Forelimb muscle (tissue), 1 donor: ENCODE measurements around the gene ESR1. TPM values are rescaled to one million over a fixed set of nuclear protein-coding genes. Genes with fewer than 3 reads are reported as not detected.

Experiments used
- DNase-seq: peaks from one replicate; pipeline ENCODE4 v3.0.0-alpha.2; 2013; ENCODE audit warnings: low read depth
- polyA plus RNA-seq: library from polyadenylated mRNA; unstranded; fragments of 120-200 nt; gene quantifications from one replicate; pipeline ENCODE4 v1.2.1, GENCODE V29; 2013; ENCODE audit not compliant: insufficient read length

ESR1 gene
- 3.0 TPM for polyA plus RNA-seq

DNA sequence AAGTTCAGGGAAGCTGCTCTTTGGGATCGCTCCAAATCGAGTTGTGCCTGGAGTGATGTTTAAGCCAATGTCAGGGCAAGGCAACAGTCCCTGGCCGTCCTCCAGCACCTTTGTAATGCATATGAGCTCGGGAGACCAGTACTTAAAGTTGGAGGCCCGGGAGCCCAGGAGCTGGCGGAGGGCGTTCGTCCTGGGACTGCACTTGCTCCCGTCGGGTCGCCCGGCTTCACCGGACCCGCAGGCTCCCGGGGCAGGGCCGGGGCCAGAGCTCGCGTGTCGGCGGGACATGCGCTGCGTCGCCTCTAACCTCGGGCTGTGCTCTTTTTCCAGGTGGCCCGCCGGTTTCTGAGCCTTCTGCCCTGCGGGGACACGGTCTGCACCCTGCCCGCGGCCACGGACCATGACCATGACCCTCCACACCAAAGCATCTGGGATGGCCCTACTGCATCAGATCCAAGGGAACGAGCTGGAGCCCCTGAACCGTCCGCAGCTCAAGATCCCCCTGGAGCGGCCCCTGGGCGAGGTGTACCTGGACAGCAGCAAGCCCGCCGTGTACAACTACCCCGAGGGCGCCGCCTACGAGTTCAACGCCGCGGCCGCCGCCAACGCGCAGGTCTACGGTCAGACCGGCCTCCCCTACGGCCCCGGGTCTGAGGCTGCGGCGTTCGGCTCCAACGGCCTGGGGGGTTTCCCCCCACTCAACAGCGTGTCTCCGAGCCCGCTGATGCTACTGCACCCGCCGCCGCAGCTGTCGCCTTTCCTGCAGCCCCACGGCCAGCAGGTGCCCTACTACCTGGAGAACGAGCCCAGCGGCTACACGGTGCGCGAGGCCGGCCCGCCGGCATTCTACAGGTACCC is at the start of gene ESR1:
Gene ESR1, plus strand, starts transcription at position 170 of the 858 bp plus-strand sequence. Its CDS starts 231 bp downstream, at position 401.
- DNase-seq, result no peak

DNA sequence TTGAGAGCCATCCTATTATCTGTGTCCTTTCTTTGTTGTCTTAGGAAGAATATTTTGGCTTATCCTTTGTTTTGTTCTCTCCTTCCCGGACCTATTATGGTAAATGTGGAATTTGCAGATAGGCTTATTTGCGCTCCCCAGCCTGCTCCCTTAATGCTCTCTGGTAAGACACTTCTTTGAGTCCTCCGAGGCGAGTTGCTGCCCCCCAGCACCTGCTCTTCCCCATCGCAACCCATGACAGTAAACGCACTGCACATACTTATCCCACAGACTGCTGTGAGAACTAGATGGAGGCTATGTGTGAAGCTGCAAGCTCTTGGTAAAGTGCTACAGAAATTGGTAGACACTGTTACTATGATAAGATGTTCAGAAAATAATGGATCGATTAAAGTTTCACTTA is 47.0 kb upstream of the ESR1 start:
- no peak for DNase-seq

- no peak for DNase-seq
These were observed 45.6 kb upstream of the ESR1 start for GRCh38 chr6:151761851-151762250.

- no peak for DNase-seq
These were observed 44.7 kb upstream of the ESR1 start for GRCh38 chr6:151762817-151763216.

DNA sequence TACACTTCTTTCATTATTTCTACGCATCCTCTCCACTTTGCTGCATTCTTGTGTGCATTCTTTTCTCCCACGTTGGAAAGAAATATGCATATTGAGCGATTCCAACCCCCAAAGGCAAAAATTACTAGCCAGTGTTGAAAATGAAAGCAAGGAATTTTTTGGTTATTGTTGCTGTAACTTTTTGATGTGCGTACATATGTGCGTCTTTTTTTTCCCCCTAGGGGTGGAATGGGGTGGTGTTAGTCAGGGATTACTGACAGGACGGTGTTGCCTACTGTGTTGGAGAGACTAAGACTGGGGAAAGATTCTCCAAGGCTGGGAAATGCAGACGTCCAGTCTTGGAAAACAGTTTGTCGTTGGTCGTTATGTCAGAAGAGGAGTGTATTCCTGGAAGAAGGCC is 44.2 kb upstream of the ESR1 start:
- DNase-seq, result no peak

DNA sequence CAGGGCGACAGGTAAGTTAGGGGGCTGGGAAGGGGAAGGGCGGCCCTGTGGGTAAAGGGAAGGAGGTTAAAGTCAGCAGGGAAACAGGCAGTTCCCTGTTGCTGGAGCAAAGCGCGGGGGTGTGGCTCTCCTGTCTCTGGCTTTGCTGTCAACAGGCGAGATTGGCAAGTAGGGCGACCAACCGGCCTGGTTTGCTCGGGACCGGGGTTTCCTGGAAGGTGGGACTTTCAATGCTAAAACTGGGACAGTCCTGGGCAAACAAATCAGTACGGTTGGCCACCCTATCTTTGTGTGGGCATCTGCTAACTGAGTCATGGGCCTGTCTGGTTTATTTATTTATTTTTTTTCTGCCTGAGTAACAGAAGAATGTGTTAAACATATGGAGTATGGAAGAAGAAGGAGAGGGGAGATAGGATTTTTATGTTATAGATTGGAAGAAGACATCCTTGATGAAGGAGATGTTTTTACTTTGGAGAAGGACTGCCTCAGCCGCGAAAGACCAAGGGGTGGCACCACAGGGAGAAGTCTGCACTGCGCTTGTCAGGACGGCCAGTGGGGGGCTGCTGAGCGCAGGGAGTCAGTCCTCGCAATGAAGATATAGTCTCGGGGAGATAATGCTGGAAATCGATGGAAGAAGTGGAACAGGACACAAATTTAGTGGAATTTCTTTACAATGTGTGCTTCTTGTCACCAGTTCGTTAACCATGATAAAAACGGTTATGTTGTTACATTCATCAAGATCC is 43.4 kb upstream of the ESR1 start:
- no peak for DNase-seq

DNA sequence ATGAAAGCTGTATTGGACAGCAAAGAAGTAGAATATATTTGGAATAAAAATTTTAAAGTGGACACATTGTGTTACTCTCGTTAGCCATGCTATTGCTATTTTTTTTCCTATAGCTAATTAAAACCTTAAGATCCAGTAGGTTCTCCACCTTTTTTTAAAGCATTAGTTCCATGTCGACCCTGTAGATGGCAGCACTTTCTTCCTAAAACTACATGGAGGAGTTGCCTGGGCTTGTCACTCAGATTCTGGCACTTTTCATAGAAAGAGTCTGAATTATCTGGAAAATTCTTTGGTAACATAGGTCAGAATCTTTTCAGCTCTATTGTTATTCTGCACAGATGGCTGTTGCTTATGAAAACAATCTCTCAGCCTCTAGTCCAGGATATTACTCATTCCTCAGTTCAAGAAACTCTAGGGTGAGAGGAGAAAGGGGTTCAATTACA is 42.0 kb upstream of the ESR1 start:
- peak; percentile 34 for DNase-seq

DNA sequence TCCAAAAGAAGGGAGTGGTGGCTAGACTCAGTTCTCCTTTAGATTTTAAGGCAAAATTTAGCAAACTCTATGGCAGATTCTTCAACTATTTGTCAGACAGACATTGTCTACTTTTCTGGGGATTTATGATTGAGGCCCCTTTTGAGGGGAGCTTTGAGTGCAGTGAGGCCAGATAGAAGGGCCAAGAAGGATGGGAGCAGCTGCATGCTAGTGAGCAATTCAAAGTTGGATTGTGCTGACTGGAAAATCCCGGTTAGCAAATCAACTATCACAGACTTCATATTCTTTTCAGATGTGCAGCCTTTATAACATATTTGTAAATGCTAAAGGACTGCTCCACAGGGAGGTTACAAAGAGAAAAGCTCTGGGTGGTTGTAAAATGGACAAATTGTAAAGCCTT is 35.0 kb upstream of the ESR1 start:
- no peak for DNase-seq

- no peak for DNase-seq
These were observed 34.1 kb upstream of the ESR1 start for GRCh38 chr6:151773382-151773781.

DNA sequence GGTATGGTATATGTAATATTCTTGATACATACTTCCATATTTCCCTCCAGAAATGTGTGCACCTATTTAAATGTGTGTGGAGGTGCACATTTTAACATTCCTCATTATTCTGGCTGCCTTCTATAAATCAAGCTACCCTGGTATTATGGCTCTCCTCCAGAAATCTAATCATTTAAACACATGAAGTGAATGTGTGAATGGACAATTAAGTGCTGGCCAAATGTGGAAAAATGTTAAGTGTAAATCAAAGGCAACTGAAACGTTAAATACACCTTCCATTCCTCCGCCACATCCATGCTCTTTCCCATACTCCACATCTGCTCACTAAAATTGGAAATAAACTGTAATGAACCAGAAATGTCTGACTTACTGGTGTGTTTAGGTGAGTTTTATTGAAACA is 24.9 kb upstream of the ESR1 start:
- no peak for DNase-seq

GRCh38 chr6:151783692-151784091 is 23.8 kb upstream of the ESR1 start:
- no peak for DNase-seq

- no peak for DNase-seq
These were observed 22.9 kb upstream of the ESR1 start for GRCh38 chr6:151784441-151785214.

- no peak for DNase-seq
These were observed 10.5 kb upstream of the ESR1 start for GRCh38 chr6:151796842-151797530.

DNA sequence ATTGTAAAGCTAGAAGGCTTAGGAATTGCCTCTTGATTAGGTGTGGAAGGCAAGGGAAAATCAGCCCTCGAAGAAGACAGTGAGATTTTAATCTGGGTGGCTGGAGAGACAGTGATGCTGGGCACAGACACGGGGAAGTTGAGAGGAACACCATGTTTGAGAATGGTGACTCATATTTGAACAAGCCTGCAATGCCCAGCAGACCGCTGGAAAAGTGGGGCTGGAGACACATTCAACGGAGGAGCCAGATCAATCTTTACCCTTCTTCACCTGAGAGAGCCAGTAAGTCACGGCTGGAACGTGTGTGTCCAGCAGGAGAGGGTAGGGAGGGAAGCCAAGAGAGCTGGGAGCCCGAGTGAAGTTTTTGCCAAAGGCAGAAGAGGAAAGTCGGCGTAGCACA is 3.7 kb upstream of the ESR1 start:
- no peak for DNase-seq

- DNase-seq, result no peak
These were observed 2.7 kb upstream of the ESR1 start for GRCh38 chr6:151804585-151805285.

DNA sequence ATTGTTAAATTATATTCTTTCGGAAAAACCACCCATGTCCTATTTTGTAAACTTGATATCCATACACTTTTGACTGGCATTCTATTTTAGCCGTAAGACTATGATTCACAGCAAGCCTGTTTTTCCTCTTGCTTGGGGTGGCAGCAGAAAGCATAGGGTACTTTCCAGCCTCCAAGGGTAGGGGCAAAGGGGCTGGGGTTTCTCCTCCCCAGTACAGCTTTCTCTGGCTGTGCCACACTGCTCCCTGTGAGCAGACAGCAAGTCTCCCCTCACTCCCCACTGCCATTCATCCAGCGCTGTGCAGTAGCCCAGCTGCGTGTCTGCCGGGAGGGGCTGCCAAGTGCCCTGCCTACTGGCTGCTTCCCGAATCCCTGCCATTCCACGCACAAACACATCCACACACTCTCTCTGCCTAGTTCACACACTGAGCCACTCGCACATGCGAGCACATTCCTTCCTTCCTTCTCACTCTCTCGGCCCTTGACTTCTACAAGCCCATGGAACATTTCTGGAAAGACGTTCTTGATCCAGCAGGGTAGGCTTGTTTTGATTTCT is 2.1 kb upstream of the ESR1 start:
- no peak for DNase-seq

DNA sequence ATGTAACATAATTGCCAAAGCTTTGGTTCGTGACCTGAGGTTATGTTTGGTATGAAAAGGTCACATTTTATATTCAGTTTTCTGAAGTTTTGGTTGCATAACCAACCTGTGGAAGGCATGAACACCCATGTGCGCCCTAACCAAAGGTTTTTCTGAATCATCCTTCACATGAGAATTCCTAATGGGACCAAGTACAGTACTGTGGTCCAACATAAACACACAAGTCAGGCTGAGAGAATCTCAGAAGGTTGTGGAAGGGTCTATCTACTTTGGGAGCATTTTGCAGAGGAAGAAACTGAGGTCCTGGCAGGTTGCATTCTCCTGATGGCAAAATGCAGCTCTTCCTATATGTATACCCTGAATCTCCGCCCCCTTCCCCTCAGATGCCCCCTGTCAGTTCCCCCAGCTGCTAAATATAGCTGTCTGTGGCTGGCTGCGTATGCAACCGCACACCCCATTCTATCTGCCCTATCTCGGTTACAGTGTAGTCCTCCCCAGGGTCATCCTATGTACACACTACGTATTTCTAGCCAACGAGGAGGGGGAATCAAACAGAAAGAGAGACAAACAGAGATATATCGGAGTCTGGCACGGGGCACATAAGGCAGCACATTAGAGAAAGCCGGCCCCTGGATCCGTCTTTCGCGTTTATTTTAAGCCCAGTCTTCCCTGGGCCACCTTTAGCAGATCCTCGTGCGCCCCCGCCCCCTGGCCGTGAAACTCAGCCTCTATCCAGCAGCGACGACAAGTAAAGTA is 547 bp upstream of the ESR1 start:
- no peak for DNase-seq

- DNase-seq, result no peak
These were observed 1.1 kb downstream of the ESR1 start for GRCh38 chr6:151808371-151809241.

DNA sequence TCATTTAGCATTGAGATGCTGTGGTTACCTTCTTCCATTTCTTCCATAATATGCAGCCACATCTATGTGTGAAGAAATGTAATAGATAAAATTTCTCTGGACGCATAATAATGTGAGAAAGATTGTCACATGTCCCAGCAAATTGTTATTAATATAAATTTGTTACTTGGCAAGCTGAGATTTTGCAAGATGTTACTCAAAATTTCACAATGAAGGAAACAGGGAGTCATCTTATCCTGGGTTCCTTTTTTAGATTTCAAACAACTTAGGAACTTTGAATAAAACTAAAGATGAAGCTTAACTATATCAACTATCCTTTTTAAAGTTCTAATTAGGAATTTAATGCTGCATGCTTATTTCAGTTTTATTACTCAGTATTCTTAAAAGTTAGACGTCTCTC is 3.6 kb downstream of the ESR1 start:
- DNase-seq, result no peak
